Activated CD4-positive, CD25-positive, alpha-beta regulatory T cell treated with anti-CD3 and anti-CD28 coated beads, Interleukin-2, amount 50 U/mL, for 24 hours (primary cell): ENCODE results near the gene BANF2.

Experiments
- ATAC-seq, 2 donors: fragments of 150-1000 bp; cut with Tn5 transposase; one replicate each; pipeline ENCODE4 v1.10.0; 2021; ENCODE audit warnings: mild to moderate bottlenecking in 1 of 2, moderate library complexity in 1 of 2

BANF2 gene

GRCh38 chr20:17710379-17711266 is 10.9 kb downstream of the BANF2 start:
- ATAC-seq = no peak

- no peak for ATAC-seq
Observed at GRCh38 chr20:17711267-17711627, 11.5 kb downstream of the BANF2 start.

DNA sequence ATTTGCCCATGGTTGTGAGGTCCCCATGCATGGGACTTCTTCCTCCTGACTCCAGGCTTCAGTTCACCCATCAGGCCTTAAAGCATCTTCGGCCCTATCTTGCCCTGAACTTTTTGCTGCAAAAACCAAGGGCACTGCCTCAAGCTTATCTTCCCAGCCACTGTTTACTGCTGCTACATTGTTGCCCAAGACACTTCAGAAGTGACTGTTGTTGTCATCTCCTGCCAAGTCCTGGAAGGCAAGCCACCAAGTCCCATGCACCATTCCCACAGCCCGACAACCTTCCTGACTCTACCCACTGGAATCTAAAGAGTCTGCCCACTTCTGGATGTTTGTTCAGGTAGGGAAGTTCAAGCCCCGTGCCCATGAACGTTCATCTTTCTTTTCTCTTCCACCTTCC is 12.4 kb downstream of the BANF2 start:
- ATAC-seq = no peak

- no peak for ATAC-seq
Observed at GRCh38 chr20:17712708-17713107, 12.9 kb downstream of the BANF2 start.

- ATAC-seq = no peak
Observed at GRCh38 chr20:17714597-17714996, 14.8 kb downstream of the BANF2 start.

DNA sequence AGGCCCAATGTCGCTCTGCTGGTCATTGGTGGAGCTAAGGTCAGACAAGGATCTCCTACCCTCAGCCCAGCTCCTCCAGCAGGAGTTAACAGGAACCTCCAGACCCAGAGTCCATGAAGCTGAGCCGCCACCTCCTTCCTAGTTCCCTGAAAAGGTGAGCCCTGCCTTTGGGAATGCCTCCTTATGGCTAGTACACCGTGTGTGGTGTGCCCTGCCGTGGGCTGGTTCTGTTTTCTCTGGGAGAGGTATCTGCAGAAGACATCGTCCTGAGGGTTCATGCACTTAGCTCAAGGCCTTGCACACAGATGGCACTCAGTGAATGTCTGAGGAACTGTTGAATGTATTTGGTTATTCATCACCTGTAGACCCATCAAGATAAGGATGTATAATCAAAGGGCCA is 15.3 kb downstream of the BANF2 start:
- no peak for ATAC-seq

DNA sequence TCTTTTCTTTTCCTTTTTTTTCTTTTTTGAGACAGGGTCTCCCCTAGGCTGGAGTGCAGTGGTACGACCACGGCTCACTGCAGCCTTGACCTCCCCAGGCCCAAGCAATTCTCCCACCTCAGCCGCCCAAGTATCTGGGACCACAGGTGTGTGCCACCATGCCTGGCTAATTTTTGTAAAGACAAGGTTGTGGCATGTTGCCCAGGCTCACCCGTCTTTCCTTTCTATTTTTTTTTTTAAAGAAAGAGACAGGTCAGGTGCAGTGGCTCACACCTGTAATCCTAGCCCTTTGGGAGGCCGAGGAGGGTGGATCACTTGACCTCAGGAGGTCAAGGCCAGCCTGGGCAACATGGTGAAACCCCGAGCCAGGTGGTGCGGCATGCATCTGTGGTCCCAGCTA is 16.6 kb downstream of the BANF2 start:
- no peak for ATAC-seq

GRCh38 chr20:17720755-17721154 is 21.0 kb downstream of the BANF2 start:
- ATAC-seq = no peak

DNA sequence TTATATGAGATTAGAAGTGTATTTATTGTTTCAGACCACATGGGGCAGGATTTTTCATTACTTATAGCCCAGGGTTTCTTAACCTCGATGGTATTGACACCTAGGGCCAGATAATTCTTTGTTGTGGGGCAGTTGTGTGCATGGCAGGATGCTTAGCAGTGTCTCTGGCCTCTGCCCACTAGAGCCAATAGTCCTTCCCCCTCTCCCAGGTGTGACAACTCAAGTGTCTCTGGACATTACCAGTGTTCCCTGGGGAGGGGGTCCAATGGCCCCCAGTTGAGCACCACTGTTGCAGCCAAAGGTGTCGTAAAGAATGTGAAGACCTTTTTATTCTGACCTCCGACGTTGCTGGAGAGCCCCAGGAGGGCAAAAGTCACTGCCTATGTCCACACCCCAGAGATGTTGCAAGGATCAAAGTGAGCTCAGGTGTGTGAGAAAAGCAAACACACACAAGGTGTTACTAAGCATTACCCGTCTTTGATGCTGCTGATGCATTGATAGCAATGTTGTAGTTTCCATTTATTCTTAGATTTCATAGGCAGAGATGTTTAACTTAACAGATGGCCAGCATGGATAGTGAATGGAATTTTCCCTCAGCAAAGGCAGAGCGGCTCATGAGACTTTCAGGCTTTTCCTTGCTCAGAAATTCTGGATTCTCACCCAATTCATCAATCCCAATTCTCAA is 22.2 kb downstream of the BANF2 start:
- ATAC-seq = no peak

DNA sequence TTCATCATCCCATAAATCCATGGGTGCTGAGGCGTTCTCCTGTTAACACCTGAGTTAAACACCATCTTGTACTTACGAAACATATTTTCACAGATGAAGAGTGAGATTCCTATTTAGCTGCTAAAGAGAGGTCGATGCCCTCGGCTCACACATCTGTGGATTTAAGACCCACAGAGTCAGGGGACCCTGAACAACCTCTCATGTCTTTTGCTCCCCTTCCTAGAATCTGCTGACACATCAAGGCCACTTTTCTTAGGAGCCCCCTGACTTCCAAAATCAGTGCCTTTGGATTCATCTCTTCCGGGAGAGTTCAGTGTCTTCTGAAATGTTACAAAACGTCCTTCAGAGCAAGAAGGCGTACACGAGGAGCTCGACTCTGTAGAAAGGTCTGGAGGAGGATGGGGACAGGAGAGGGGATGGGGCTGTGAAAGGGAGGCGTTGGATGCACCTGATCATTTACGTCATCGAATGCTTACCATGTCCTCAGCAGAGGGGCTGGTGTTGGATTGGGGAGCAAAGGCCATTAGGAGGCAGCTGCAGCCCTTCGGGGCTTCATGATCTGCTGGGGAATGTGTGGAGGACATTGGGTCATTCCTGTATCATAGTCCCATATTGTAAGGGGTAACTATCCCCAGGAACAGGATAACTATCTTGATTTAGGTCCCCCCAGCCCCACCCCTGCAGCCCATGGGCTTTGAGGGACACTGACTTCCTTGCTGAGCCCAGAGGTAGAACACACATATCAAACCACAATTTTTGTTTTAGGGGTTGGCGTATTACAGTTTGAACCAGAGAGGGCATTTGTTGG is 22.9 kb downstream of the BANF2 start:
- ATAC-seq = no peak

DNA sequence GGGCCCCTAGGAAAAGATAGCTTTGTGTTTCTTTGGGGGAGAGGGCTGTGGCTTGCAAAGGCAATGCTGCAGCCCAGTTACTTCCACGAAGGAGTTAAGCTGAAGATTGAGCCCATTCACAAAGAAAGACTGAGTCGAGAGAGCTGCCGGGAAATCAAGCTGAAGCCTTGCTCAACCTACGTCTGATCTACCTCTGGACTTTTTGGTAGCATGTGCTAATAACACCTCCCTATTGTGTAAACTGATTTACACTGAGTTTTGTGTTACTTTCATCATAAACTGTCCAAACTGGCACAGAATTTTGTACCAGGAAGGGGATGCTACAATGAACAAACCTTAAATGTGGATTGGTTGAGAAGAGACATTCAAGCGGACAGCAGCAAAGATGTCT is 23.5 kb downstream of the BANF2 start:
- no peak for ATAC-seq

DNA sequence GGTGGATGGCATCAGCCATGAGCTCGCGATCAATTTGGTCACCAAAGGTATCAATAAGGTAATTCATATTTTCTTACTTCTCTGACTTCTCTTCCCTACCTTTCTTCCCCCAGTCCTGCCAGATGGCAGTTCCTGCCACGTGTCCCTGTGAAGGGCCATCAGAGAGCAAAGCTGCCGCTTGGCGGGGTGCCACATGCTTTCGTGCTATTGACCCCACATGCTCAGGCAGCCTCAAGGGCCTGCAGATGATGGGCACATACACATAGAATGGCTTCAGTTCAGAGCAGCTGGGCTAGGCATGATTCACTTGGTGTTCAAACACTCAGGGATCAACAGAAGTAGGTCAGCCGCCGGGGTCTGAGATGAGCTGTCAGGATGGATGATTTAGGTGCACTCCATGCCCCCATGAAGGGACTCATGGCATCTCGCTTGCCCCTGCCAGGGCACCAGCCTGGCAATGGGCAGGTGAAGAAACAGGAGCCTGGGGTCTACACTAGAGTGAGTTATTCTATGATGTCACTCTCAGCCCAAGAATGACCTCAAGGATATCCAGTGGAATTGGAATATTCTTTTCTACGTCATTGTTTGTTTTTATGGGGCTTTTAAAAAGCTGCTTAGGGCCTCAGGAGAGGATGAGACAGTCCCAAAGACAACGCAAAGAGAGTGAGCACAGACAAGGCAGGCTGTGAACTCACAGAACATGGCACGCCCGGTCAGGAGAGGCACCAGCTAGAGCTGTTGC is 25.5 kb downstream of the BANF2 start:
- no peak for ATAC-seq

DNA sequence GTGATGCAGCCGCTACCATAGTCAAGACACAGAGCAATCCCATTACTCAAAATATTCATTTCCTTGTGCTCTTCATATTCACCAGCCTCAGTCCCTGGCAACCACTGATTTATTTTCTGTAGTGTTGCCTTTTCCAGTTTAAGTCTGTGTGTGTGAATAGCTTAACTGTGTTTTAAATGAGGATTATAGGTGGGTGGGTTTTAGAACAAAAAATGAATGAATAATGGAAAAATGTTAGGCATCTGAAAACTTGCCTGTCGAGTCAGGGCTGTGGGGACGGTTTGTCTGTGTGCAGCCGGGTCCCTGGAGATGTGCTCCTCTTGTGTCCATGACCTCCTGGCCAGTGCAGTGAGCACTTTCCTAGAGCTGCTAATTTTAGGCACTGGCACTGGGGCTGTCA is 27.1 kb downstream of the BANF2 start:
- ATAC-seq = no peak

DNA sequence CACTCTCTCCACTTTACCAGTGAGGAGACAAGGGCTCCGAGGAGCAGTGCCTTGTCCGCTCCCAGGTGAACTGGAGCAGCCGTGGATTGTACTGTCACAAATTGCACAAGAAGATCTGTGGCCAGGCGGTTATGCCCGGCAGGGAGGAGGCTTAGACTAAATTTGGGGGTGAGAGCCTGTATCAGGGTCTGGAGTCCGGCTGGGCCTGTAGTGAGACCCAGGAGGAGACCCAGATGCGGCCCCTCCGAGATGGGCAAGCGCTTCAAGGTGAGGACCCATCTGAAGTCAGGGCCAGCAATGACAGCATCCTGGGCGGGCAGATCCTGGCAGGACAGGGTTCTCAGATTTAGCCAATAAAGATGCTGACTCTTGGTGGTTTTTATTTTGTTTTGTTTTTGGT is 27.6 kb downstream of the BANF2 start:
- no peak for ATAC-seq

DNA sequence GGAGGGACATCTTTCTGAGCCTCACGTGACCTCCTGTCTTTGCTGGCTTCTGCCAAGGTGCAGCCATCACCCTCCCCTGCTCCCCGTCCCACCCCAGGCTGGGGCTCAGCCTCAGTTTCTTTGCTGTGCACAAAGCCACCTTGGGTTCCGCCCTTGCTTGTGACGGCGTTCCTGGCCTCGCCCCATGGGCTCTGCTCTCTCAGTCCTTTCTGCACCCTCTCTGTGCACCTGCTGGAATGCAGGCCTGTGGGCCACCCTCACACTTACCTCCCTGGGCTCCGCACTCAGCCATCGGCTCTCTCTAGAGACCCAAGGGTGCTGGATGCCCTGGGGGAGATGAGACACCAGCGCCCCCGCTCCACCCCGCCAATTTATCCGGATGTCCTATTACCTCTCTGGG is 28.3 kb downstream of the BANF2 start:
- no peak for ATAC-seq

DNA sequence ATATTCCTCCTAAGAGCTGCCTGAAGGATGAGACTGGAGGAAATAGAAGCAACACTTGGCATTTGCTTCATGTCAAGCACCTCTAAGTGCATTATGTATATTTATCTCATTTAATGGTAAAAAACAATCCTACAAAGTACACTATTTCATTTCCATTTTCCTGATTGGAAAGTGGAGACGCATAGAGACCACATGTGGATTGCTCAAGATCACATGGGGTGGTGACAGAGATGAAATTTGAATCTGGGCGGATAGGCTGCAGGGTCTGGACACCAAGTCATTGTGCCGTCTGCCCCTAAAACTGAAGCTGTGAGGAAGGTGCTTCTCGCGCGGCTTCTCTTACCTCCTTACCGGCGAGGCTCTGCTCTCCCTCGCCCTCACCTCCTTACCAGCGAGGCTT is 30.3 kb downstream of the BANF2 start:
- no peak for ATAC-seq

DNA sequence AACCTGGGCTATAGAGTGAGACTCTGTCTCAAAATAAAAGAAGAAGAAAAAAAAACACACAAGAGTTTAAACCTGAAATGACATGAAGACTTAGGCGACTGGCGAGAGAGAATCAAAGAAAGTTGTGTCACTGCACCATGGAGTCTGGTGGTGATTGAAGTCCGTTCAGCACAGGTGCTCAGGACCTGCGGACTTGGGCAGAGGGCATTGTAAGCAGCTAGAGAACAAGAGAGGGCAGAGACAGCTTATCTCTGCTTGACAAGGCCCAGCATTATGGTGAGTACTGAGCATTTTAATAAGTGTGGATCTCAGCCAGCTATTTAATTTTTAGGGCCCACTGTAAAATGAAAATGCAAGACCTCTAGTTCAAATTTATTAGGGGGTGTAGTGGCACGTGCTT is 31.5 kb downstream of the BANF2 start:
- no peak for ATAC-seq

DNA sequence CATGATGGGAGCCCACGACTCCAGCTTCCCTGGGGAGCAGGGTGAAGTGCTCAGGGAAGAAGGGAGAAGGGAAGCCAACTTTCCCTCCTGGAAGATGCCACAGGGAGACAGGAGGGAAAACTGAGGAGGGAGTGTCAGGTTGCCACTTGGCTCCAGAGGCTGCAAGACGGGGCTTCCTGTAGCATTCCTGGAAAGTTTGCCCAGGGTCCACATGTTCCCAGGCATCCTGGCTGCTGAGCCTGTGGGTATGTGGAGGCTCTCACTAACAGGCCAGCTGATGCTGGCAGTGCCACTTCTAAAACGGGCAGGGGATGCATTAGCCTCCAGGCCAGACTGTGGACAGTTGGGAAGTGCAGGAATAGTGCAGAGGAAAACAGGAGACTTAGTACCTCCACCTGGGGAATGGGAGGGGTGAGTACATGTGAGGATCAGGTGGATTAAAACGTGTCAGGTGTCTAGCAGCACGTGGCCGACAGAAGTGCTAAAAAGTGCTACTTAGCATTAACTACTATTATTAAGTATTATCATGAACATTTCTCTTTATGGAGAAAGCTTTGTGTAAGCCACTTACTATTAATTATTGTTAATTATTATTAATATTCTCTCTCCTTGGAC is 33.2 kb downstream of the BANF2 start:
- ATAC-seq = no peak

DNA sequence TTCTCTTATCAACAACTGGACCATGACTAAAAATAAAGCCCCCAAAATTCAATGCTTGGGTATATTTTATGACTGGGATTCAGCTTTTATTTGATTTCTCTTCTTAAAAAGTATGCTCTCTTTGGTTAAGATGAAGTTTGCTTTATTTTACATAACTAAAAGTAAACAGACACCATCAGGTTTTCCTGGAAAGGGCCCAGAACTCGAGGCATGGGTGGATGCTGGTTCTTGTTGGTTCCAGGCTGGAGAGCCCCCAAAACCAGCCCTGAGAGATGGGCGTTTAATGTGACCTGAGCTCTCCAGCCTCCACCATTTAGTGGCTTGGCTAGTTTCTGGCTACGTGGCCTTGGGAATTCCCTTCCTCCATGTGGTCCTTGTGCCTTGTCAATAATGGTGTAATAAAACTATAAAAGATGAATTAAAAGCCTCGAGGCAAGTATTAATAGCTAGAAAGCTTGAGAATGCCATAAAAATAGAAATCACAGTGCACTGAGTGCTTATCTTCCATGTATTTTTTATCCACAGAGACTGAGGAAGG is 34.1 kb downstream of the BANF2 start:
- no peak for ATAC-seq

- ATAC-seq = no peak
Observed at GRCh38 chr20:17734374-17734773, 34.6 kb downstream of the BANF2 start.

- no peak for ATAC-seq
Observed at GRCh38 chr20:17735206-17735804, 35.5 kb downstream of the BANF2 start.
